T-helper 9 cell (primary cell): ENCODE results near the gene ZGRF1.
"Not testable (repeated sequence)": the region's sequence is repeated elsewhere in the genome, so short reads cannot be mapped to it uniquely, and the experiment has no call there.

ENCODE experiments used
- DNase-seq: peaks from one replicate; pipeline ENCODE4 v3.0.0-alpha.2; 2020

The ZGRF1 gene

DNA sequence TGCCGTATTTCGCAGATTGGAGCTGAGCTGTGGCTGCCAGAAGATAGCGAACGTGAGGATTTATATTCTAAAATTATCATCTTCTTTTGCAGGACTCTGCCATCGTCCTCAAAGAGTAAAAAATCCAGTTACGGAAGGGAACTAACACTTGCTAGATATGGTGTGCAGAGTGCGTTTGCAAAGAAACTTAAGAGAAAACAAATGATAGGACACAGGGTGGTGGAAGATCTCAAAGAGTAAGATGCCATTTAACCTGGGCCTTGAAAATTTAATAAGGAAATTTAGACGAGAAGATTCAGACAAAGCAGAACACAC lies 800 bp upstream of the ZGRF1 start:
- DNase-seq, result no peak

- DNase-seq, result no peak
These were observed 3.1 kb downstream of the ZGRF1 start for GRCh38 chr4:112633477-112634235.

GRCh38 chr4:112626228-112626627 lies 10.5 kb downstream of the ZGRF1 start:
- no peak for DNase-seq

- DNase-seq, result no peak
These were observed 19.7 kb downstream of the ZGRF1 start for GRCh38 chr4:112616984-112617383.

DNA sequence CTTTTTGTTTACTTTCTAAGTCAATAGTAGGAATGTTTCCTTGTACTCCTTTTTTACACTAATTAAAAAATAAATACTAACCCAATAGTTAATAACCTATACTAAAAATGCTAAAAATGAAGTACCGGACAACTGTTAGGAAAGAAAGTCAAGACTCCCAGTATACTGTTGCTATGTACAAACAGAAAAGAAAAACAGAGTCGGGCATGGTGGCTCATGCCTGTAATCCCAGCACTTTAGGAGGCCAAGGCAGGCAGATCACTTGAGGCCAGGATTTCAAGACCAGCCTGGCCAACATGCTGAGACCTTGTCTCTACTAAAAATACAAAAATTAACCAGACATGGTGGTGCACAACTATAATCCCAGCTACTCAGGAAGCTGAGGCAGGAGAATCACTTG lies 23.9 kb downstream of the ZGRF1 start:
- not testable (repeated sequence) for DNase-seq

- peak; percentile 18 for DNase-seq
These were observed 32.1 kb downstream of the ZGRF1 start for GRCh38 chr4:112604589-112604988.

DNA sequence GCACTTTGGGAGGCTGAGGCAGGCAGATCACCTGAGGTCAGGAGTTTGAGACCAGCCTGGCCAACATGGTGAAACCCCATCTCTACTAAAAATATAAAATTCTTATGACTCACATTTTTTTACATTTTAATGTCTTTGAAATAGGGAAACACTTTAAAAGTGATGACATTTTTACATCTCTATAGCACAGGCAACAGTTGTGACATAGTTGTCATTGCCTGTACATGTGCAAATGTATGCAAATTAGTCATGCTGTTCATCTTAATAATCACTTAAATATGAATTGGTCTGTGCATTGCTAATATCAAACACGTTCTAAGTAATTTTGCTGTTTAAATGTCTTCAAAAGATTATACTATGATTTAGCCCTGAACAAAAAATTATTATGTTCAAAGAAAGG lies 41.7 kb downstream of the ZGRF1 start:
- no peak for DNase-seq

GRCh38 chr4:112593438-112594133 lies 43.1 kb downstream of the ZGRF1 start:
- no peak for DNase-seq

DNA sequence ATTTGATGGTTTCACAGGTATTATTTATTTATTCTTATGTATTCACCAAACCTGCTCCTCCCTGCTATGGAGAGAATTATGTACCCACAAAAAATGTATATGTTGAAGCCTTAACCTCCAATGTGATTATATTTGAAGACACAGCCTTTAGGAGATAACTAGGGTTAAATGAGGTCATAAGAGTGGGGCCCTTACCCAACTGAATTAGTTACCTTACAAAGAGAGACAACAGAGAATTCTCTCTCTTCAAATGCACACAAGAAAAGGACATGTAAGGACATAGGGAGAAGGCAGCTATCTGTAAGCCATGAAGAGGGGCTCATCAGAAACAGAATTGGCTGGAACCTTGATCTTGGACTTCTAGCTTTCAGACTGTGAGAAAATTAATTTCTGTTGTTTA lies 44.0 kb downstream of the ZGRF1 start:
- DNase-seq, result no peak

GRCh38 chr4:112591593-112591992 lies 45.1 kb downstream of the ZGRF1 start:
- no peak for DNase-seq

DNA sequence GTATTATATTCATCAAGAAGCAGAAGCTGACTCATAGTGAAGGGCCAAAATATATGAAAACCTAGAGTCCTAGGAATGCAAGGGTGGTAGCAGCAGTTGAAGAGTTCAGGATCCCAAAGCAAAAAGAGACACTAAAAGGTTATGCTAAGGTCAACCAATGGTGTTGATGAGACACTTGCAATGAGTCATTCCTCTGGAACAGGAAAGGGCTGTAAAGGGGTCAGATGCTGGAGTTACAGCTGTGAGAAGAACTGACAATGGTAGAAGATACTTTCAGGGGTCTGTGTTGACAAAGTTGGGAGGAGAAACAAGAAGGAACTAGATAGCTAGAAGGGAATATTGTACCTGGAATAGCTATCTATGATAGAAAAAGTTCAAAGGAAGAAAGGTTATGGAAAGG lies 47.5 kb downstream of the ZGRF1 start:
- no peak for DNase-seq

DNA sequence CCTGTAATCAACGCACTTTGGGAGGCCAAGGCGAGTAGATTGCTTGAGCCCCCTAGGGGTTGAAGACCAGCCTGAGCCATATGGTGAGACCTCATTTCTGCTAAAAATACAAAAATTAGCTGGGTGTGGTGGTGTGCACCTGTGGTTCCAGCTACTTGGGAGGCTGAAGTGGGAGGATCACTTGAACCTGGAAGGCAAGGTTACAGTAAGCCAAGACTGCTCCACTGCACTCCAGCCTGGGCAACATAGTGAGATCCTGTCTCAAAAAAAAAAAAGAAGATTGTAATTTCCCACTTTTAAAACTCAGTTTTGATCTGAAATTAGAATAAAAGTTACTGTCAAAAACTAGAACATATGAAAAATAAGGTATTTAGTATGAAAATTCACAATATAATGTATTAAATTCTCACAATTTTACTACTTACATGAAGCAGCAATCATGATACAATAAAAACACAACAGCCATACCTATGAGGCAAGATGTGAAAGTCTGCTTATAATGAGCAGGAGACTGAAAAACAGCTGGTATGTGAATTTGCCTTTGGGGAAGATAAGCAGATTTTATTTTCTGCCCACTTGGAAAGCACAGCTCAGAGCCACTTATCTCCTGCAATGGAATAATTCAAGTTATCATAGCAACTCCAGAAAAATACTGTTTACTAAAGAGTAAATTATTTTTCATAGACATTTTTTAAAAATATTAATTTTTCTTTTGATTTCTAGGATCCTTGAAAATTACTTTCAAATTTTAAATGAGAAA lies 50.6 kb downstream of the ZGRF1 start:
- DNase-seq, result no peak

GRCh38 chr4:112567536-112567935 lies 69.2 kb downstream of the ZGRF1 start:
- DNase-seq, result no peak

DNA sequence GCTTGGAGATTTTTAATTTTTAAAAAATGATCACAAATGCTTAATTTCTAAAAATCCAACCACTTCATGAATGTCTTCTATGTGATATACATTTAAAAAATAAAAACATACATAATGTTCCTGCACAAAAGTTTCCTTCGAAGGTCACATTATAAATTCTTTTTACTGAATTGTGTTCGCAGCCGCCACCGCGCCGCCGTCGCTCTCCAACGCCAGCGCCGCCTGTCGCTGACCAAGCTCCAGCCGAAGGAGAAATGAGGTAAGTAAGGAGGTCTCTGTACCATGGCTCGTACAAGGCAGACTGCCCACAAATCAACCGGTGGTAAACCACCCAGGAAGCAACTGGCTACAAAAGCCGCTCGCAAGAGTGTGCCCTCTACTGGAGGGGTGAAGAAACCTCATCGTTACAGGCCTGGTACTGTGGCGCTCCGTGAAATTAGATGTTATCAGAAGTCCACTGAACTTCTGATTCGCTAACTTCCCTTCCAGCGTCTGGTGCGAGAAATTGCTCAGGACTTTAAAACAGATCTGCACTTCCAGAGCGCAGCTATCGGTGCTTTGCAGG lies 71.9 kb downstream of the ZGRF1 start:
- no peak for DNase-seq

DNA sequence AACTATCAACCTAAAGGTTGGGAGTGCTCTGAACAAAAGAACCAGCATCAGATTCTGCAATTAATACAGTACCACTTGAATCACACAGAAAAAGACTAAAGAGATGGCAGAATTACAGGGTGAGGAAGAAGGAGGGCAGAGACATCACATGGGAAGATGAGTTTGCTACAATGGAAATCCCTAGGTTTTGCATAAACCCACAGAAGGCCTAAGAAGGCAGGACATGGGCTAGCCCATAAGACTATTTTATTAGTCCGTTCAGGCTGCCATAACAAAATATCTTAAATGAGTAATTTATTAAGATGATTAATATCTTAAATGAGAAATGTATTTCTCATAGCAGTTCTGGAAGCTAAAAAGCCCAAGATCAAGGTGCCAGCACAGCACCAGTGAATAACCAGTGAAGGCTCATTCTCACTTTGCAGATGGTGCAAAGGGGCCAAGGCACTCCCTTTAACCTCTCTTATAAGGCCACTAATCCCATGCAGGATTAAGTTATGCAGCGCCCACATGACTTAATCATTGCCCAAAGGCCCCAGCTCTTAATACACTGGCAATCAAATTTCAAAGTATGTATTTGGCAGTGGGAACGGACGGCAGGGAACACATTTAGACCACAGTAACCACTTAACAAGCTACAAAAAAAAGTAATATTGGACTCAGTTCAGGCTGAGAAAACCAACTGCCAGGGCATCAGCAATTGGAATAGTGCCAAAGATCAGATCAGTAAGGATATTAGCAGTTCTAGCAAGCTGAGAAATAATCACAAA lies 73.1 kb downstream of the ZGRF1 start:
- DNase-seq, result no peak

GRCh38 chr4:112562254-112562879 lies 74.3 kb downstream of the ZGRF1 start:
- no peak for DNase-seq

DNA sequence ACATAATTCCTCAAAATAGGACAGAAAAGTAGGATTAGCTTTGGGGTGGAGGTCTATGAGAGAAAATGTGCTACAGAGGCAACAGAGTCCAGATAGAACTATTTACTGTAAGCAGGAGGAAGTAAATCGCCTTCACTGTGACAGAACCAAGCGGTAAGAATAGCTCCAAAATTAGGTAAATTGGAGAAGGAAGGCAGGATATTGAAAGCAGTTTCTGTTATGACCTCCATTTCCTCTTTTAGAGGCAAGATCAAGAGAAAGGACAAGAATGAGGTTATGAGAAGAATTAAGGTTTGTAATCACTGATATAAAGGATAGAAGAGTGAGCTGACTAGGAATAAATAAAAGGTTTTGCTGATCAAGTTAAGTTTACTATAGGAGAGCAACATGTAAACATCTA lies 76.6 kb downstream of the ZGRF1 start:
- no peak for DNase-seq

- DNase-seq, result no peak
These were observed 77.7 kb downstream of the ZGRF1 start for GRCh38 chr4:112559053-112559452.

DNA sequence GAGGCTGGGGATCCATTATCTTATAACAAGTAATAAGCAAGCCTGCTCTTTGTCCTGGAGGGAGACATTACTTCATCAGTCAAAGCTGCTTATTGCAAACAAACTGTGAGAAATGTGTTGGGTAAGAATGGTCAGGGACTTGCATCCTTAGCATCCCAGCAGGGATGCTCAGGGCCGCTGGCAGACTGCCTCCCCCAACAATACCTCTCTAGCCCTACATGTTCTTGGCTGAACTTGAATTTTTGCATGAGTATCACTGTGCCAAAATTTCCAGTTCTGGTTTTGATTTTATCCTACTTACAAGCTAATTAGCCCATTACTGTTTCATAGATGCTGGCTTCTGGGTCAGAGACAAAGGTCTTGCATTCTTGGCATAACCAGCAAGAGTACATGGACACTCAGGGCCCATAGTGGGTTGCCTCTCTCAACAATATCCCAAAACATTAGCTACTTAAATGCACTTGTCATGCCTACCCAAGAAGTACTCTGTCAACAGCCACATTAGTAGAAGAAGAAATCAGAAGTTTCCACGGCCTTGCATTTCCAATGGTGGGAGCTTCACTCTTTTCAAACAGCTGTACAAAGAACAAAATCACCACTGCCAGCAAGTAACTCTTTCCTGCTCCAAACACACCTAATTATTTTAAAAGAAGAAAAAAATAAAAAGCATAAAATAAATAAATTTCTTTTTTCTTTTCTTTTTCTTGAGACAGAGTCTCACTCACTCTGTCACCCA lies 78.9 kb downstream of the ZGRF1 start:
- DNase-seq, result no peak

- DNase-seq, result not testable (repeated sequence)
These were observed 82.4 kb downstream of the ZGRF1 start for GRCh38 chr4:112554271-112554670.

DNA sequence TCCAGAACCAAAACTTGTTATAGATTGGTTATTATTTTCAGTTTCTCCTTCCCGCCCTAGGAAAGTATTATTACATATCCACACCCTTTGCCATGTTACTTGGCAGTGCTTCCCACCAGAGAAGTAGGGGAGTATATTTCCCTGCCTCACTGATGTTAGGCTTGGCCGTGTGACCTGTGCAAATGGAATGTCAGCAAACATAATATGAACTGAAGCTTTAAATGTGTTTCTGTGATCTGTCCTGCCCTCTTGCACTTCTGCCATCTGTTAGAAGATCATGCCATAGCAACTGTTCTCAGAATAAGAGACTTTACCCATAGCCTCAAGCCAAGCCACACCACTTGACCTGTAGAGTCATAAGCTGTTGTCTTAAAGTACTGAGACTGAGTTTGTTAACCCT lies 84.0 kb downstream of the ZGRF1 start:
- DNase-seq, result no peak

DNA sequence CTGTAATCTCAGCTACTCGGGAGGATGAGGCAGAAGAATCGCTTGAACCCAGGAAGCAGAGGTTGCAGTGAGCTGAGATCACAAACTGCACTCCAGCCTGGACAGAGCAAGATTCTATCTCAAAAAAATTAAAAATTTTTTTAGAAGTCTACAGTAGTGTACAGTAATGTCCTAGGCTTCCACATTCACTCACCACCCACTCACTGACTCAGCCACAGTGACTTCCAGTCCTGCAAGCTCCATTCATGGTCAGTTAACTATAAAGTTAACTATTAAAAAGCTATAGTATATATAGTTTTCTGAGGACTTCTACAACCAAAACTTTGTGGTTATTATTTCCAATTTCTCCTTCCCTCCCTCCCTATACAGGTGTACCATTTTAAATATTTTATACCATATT lies 86.0 kb downstream of the ZGRF1 start:
- DNase-seq, result no peak
